Nucleus accumbens (tissue), 56 donors: ENCODE results near the gene ADGRL3.
"Not testable (repeated sequence)": the region's sequence is repeated elsewhere in the genome, so short reads cannot be mapped to it uniquely, and the experiment has no call there.

Experiments used
- DNase-seq, 56 donors: peaks; one replicate each; lab custom pipeline; 2025; lab: John Stamatoyannopoulos, UW

ADGRL3 gene

DNA sequence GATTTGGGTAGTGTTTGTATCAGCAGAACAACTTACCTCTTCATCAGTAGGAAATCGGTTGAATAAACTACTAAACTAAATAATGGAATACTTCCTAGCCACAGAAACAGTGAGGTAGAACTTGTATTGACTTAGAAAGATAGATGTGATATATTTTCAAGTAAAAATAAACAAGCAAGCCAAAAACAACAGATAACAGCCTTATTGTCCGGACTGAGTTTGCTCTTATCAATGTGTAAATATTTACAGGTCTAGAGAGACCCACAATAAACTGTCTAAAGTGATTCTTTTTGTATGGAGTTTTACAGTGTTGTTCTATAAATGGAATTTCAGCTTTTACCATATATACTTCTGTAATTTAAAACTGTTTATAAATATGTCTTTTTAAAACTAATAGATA lies 721.8 kb downstream of the ADGRL3 start:
- no peak for DNase-seq

- no peak for DNase-seq
These were observed 722.6 kb downstream of the ADGRL3 start for GRCh38 chr4:61922766-61923165.

DNA sequence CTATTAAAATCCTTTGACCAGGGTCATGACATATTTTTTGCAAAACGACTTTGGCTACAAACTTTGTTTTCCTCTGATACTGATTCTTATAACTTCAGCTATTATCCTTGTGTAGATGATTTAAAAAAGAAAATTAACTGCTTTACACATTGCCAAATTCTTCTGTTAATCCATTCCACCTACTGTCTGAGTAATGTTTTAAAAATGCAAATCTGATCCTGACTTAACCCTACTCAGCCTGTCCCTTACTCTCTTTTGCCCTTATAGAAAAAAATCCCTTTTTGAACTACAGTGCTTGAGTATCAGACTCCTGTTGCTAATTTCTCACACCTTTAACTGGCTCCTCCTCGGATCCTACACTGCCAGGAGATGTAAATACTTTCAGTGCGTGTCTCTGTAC lies 723.1 kb downstream of the ADGRL3 start:
- no peak for DNase-seq

GRCh38 chr4:61924131-61924530 lies 724.0 kb downstream of the ADGRL3 start:
- no peak for DNase-seq

- DNase-seq: peak in 3 of 56 donors; percentile 6 to 10 (median 6)
These were observed 733.4 kb downstream of the ADGRL3 start for GRCh38 chr4:61933527-61933926.

DNA sequence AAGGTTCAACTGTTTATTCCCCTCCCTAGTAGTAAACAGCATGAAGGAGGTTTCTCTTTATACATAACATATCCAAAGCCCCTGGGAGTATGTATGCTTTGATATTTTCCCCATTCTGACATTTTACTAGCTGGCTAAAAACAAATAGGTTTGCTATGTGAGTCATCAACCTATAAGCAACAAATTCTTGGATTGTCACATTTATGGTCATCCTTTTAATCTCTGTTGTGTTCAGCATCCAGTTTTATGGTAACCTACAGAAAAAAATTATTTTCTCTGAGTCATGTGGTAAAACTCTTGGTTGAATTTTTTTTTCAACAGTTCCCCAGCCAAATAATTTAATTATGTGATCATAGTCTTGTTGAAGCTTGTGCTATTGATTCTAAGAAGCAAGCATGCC lies 734.1 kb downstream of the ADGRL3 start:
- no peak for DNase-seq

DNA sequence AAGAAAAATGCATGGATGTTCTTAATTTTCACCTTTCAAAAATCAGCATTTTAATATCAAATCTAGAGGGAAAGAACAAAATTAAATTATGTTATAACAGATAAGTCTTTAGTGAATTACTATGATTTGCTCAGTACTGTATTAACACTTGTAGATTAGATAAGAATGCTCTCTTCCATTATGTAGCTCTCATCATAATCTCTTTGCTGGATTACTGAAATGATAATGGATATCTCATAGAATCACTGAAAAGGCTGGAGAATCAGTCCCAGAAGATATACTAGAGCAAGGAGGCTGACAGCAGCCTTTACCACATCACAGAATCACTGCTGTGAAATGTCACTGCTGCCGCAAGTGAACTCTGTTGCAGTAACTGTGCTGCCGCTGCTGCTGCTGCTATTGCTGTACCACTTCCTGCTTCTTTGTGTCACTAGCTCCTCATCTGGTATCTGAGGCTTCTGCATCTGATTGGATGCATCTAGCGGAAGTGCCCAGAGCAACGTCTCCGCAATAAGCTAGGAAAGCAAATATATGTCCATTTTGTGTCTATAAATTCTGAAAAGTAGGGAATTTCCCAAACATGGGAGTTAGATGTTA lies 738.2 kb downstream of the ADGRL3 start:
- DNase-seq: no peak

DNA sequence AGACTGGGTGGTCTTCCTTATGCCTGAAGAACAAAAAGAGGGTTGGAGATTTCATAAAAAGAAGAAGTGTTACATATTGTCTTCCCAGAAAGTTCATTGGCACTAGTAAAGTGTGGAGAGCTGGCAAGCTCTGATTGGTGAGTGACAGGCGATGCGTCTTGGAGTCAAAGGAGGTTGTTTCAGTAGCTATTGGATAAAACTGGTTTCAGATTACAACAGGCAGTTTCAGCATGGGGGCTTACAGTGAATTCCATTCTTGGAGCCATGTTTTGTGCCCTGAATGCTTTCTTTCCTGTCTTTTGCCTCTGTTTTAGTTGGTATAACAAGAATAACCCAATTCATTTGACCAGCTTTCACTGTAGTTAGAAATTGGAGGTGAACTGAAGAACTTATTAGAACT lies 750.5 kb downstream of the ADGRL3 start:
- no peak for DNase-seq

GRCh38 chr4:61953386-61953785 lies 753.3 kb downstream of the ADGRL3 start:
- DNase-seq: no peak

DNA sequence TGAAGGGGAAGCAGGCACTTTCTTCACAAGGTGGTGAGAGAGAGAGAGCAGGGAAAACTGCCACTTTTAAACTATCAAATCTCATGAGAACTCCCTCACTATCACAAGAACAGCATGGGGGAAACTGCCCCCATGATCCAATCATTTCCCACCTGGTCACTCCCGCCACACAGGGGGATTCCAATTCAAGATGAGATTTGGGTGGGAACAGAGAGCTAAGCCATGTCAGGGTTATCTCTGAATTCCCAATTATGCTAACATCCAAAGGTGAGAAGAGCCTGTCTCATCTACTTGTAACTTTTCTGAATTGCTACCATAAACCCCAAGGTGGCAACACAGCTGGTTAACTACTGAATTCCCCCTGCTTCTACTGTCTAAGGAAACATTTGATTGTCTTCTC lies 758.5 kb downstream of the ADGRL3 start:
- DNase-seq: no peak

- DNase-seq: no peak
These were observed 759.0 kb downstream of the ADGRL3 start for GRCh38 chr4:61959087-61959486.

DNA sequence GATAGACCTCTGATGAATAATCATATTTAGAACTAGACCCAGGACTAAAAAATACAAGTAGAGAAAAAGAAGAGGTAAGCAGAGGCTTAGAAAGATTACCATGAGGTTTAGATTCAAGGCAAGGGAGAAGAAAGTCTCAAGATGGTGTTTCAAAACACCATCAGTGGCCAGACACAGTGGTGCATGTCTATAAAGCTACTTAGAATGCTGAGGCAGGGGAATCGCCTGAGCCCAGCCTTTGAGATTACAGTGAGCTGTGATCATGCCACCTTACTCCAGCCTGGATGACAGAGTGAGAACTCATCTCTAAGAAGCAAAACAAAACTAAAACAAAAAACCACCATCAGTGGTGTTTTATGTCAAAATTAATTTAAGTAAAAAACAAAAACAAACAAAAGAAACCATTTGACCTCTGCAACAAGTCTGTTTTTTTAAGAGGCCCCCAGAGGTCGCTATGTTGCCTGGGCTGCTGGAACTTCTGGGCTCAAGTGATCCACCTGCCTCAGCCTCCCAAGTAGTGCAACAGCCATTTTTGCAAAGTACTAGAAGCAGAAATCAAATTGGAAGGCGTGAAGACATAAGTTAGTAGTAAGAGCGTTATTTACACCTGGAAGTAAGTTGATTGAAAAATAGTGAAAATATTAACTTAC lies 784.3 kb downstream of the ADGRL3 start:
- DNase-seq: no peak

- DNase-seq: no peak
These were observed 785.3 kb downstream of the ADGRL3 start for GRCh38 chr4:61985426-61985825.

GRCh38 chr4:61986929-61987328 lies 786.8 kb downstream of the ADGRL3 start:
- DNase-seq: not testable (repeated sequence)

- DNase-seq: no peak
These were observed 792.2 kb downstream of the ADGRL3 start for GRCh38 chr4:61992351-61992750.

GRCh38 chr4:61994036-61994435 lies 793.9 kb downstream of the ADGRL3 start:
- no peak for DNase-seq

- no peak for DNase-seq
These were observed 795.7 kb downstream of the ADGRL3 start for GRCh38 chr4:61995717-61996340.

DNA sequence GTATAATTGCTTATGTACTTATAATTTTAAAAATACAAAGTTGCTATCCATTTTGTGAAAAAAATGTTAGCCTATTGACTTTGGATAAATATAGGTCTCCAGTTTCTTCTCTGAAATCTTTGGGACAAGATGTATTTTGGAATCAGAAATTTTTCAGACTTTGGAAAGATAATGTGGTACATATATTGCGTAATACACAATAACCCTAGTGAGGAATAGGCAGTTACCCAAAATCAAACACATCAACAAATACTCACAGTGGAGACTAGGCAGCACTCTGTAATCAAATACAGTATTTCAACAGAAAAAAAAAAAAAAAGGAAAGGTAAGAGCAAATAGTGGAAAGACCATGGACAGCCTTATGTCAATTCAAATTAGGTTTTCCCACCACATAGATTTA lies 796.8 kb downstream of the ADGRL3 start:
- no peak for DNase-seq

DNA sequence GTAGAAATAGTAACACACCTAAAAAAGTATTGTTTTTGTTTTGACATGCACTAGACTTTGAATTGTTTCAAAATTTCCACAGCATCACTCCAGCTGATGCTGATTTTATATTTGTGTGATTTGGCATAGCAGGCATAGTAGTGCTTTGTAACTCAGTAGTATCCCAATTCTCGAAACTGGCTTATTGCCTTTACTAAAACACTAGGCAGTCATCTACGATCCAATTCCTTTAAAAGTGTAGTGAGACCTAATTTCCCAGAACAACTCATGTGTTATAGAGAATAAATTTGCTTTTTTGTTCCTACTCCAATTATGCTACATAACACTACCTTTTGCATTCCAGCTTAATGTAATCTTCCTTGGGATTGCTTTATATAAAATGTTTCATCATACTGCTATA lies 797.7 kb downstream of the ADGRL3 start:
- DNase-seq: no peak

DNA sequence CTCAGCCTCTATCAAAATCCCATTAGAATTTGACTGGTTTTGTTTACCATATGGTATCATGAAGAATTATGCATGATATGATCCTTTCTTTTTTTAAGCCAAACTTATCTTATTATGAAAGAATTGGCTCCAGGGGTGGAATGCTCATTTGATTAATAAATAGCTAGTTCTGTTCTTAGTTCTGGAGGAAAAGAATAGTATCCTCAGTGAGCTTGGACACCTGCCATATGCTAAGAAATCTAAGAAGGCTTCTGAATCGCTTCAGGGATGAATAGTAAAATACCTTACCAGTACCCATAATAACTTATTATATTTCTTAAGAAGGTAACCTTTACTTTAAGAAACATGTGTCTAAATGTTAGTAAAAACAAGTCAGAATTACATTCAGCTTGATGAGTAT lies 803.6 kb downstream of the ADGRL3 start:
- peak in 1 of 56 donors; percentile 0 for DNase-seq

DNA sequence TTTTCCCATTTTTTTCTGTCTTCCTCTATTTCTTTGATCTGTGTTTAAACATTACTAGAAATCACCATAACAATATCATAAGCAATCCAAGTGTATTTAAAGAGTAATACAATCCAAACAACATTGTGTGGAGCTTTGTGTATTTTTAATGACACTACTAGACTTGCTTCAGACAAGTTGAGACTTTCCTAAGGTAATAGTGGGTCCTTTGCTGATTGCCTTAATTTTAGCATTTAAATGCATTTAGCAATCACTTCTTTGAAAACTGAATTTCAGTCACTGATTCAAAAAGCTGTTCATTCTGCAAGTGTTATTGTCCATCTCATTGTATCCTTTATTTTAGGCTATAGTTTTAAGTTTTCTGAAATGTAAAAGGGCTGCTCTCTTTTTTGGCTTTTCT lies 804.8 kb downstream of the ADGRL3 start:
- no peak for DNase-seq

DNA sequence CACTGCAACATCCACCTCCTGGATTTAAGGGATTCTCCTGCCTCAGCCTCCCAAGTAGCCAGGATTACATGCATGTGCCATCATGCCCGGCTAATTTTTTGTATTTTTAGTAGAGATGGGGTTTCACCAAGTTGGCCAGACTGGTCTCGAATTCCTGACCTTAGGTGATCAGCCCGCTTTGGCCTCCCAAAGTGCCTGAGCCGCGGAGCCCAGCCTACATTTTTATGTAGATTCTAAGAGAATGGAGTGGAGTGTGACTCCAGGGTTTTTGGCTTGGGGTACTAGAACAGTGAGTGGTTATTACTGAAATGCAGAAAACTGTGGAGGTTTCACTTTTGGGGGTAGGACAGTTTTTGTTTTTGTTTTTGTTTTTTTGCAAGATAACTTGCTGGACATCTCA lies 806.0 kb downstream of the ADGRL3 start:
- no peak for DNase-seq
